Ishikawa (cell line): ENCODE measurements around the gene GRIN1.

Experiments
- CEBPB ChIP-seq: IDR thresholded peaks from 2 replicates; pipeline ENCODE4 v1.6.1; 2012
- CREB1 ChIP-seq: IDR thresholded peaks from 2 replicates; pipeline ENCODE4 v1.6.1; 2012; ENCODE audit warnings: low read depth
- EGR1 ChIP-seq: IDR thresholded peaks from 2 replicates; pipeline ENCODE4 v1.6.1; 2012
- EP300 ChIP-seq: IDR thresholded peaks from 2 replicates; pipeline ENCODE4 v1.6.1; 2012; ENCODE audit warnings: borderline replicate concordance
- FOXM1 ChIP-seq: IDR thresholded peaks from 2 replicates; pipeline ENCODE4 v1.6.1; 2012; ENCODE audit warnings: low read depth, borderline replicate concordance
- NFIC ChIP-seq: IDR thresholded peaks from 2 replicates; pipeline ENCODE4 v1.6.1; 2012
- RAD21 ChIP-seq: IDR thresholded peaks from 2 replicates; pipeline ENCODE4 v1.6.1; 2012; ENCODE audit warnings: low read depth
- TAF1 ChIP-seq: IDR thresholded peaks from 2 replicates; pipeline ENCODE4 v1.6.1; 2012; ENCODE audit warnings: low read depth, mild to moderate bottlenecking
- TCF12 ChIP-seq: IDR thresholded peaks from 2 replicates; pipeline ENCODE4 v1.6.1; 2012; ENCODE audit warnings: low read depth
- TEAD4 ChIP-seq: IDR thresholded peaks from 2 replicates; pipeline ENCODE4 v1.6.1; 2012
- YY1 ChIP-seq: IDR thresholded peaks from 2 replicates; pipeline ENCODE4 v1.6.1; 2012; ENCODE audit warnings: low read depth
- ZBTB7A ChIP-seq: IDR thresholded peaks from 2 replicates; pipeline ENCODE4 v1.6.1; 2012; ENCODE audit warnings: low read depth
- TF ChIP-seq, protein P1 (sequence below): IDR thresholded peaks from 2 replicates; pipeline ENCODE4 v1.6.1; 2012
- TF ChIP-seq, protein P2 (sequence below): IDR thresholded peaks from 2 replicates; pipeline ENCODE4 v1.6.1; 2012; ENCODE audit warnings: low read depth, mild to moderate bottlenecking
- TF ChIP-seq, protein P3 (sequence below): IDR thresholded peaks from 2 replicates; pipeline ENCODE4 v1.6.1; 2012

The GRIN1 gene

DNA sequence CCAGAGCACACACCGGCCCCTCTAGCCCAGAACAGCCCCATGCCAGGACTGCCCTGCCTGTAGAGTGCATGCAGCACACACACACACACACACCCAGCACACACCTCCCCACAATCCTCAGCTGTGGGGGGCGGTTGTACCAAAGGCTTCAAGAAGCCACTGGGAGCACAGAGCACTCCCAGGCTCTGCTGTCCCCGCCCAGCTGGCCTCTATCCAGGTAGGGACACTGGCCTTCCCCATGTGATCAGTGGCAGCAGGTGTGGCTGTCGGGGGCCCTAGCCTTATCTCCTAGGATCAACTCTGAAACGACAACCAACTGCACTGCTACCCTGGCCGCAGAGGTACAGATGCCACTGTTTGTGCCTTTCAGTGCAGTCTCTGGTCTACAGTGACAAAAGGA is 47.4 kb downstream of the GRIN1 start:
- no peak for TF ChIP-seq CREB1
- TF ChIP-seq TAF1 = no peak
- TF ChIP-seq TCF12 = no peak
- TF ChIP-seq FOXM1 = no peak
- TF ChIP-seq CEBPB = no peak
- TF ChIP-seq, protein P1, sequence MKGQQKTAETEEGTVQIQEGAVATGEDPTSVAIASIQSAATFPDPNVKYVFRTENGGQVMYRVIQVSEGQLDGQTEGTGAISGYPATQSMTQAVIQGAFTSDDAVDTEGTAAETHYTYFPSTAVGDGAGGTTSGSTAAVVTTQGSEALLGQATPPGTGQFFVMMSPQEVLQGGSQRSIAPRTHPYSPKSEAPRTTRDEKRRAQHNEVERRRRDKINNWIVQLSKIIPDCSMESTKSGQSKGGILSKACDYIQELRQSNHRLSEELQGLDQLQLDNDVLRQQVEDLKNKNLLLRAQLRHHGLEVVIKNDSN = no peak
- TF ChIP-seq, protein P2, sequence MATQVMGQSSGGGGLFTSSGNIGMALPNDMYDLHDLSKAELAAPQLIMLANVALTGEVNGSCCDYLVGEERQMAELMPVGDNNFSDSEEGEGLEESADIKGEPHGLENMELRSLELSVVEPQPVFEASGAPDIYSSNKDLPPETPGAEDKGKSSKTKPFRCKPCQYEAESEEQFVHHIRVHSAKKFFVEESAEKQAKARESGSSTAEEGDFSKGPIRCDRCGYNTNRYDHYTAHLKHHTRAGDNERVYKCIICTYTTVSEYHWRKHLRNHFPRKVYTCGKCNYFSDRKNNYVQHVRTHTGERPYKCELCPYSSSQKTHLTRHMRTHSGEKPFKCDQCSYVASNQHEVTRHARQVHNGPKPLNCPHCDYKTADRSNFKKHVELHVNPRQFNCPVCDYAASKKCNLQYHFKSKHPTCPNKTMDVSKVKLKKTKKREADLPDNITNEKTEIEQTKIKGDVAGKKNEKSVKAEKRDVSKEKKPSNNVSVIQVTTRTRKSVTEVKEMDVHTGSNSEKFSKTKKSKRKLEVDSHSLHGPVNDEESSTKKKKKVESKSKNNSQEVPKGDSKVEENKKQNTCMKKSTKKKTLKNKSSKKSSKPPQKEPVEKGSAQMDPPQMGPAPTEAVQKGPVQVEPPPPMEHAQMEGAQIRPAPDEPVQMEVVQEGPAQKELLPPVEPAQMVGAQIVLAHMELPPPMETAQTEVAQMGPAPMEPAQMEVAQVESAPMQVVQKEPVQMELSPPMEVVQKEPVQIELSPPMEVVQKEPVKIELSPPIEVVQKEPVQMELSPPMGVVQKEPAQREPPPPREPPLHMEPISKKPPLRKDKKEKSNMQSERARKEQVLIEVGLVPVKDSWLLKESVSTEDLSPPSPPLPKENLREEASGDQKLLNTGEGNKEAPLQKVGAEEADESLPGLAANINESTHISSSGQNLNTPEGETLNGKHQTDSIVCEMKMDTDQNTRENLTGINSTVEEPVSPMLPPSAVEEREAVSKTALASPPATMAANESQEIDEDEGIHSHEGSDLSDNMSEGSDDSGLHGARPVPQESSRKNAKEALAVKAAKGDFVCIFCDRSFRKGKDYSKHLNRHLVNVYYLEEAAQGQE = no peak
- TF ChIP-seq, protein P3, sequence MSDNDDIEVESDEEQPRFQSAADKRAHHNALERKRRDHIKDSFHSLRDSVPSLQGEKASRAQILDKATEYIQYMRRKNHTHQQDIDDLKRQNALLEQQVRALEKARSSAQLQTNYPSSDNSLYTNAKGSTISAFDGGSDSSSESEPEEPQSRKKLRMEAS = no peak
- no peak for TF ChIP-seq EGR1
- TF ChIP-seq ZBTB7A = no peak
- TF ChIP-seq TEAD4 = no peak
- no peak for TF ChIP-seq NFIC

DNA sequence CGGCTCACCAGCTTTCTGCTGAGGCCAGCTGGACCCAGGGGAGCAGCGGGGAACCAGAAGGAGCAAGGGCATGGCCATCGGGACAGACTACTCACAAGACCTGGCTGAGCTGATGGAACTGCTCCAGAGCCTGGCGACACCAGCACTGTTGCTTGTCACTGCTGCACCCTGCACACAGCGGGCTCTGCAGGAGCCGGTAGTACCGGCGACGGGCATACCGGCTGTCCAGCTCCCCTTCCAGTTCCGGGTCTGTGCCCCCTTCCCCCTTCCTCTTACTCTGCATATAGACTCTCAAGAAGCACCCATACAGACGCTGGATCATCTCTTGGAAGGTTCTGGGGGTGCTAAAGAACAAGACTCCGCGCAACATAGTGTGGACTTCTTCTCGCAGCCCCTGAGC is 48.4 kb downstream of the GRIN1 start:
- TF ChIP-seq CEBPB = no peak
- TF ChIP-seq TCF12 = no peak
- TF ChIP-seq TEAD4 = no peak
- no peak for TF ChIP-seq FOXM1
- TF ChIP-seq ZBTB7A = no peak
- no peak for TF ChIP-seq RAD21
- TF ChIP-seq TAF1 = no peak
- TF ChIP-seq YY1 = no peak
- TF ChIP-seq NFIC = no peak
- TF ChIP-seq, protein P2 = no peak
- TF ChIP-seq CREB1 = no peak
- no peak for TF ChIP-seq EP300
- TF ChIP-seq, protein P3 = no peak
- TF ChIP-seq EGR1 = no peak
- TF ChIP-seq, protein P1 = no peak

DNA sequence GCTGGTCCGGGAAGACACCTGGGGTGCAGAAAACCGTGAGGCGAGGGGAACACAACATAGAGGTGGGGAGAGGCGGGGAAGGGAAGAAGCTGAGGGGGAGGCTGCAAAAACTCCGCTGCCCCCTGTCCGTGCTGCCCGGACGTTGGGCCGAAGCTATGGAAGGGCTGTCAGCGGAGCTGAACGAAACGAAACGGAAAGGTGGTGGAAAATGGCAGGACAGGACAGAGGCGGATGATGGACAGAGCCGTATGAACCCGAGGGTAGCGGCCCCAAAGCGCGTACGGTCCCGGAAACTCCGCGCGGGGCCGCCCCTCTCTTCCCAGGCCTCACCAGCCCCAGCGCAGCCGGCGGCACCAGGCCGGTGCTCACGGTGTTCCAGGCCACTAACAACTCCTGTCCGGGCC is 49.1 kb downstream of the GRIN1 start:
- no peak for TF ChIP-seq CREB1
- TF ChIP-seq EP300 = no peak
- TF ChIP-seq, protein P2 = no peak
- 0 out of 2 replicates have a peak, but pooled peaks have one; percentile 45 for TF ChIP-seq TCF12
- TF ChIP-seq, protein P3 = no peak
- no peak for TF ChIP-seq NFIC

DNA sequence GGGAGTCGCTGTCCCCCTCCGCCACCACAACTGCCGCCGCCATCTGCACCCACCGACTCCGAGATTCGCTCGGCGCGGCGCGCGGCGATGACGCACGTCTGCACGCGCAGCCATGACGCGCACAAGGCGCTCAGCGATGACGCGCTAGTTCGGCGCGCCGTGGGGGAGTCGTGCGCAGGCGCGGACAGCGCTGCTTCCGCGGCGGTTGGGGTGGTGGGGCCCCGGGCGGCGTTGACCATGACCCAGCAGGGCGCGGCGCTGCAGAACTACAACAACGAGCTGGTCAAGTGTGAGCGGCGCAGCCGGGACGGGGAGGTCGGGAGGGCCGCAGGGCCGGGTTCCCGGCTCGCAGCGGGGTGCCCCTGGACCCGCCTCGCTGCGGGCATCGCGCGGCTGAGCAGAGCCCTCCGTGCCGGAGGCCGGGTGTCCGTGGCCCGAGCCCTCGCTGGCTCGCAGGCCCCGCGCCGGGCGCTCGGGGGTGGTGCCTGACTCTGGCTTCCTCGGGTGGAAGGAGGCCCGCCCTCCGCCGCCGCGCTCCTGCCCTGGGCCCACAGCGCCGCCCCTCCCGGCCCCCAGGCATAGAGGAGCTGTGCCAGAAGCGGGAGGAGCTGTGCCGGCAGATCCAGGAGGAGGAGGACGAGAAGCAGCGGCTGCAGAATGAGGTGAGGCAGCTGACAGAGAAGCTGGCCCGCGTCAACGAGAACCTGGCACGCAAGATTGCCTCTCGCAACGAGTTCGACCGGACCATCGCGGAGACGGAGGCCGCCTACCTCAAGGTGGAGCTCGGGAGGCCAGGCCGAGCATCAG is 49.7 kb downstream of the GRIN1 start, which contains the start of the genes ANAPC2 and SSNA1:
Gene ANAPC2 (minus strand): TSS at position 71 of the 807 bp plus-strand sequence. CDS start 28 bp downstream, at position 43.
Gene SSNA1 (plus strand): TSS at position 187 of the 807 bp plus-strand sequence. CDS start 51 bp downstream, at position 238.
- TF ChIP-seq TCF12 = no peak; the same call in 1 of the 2 replicates
- peak; percentile 90 for TF ChIP-seq YY1
- 0 out of 2 replicates have a peak, but pooled peaks have one; percentile 29 for TF ChIP-seq EGR1
- peak; percentile 53 for TF ChIP-seq TEAD4
- TF ChIP-seq, protein P1 = peak; percentile 44
- TF ChIP-seq RAD21 = peak; percentile 55; the same call in 1 of the 2 replicates
- no peak for TF ChIP-seq FOXM1
- TF ChIP-seq CEBPB = no peak
- TF ChIP-seq, protein P3 = peak; percentile 79
- TF ChIP-seq NFIC = peak; percentile 59; the same call in 1 of the 2 replicates
- TF ChIP-seq, protein P2 = 0 out of 2 replicates have a peak, but pooled peaks have one; percentile 2
- no peak for TF ChIP-seq EP300
- TF ChIP-seq CREB1 = peak; percentile 100
- peak; percentile 36 for TF ChIP-seq ZBTB7A
- peak; percentile 53 for TF ChIP-seq TAF1
